Measurements from ENCODE around the gene IFNA8.
"Not testable (repeated sequence)": the region's sequence is repeated elsewhere in the genome, so short reads cannot be mapped to it uniquely, and the experiment has no call there.

IFNA8 gene

GRCh38 chr9:21415493-21416267 lies 6.8 kb downstream of the IFNA8 start:
- Histone ChIP-seq H3K4me1 (ENCODE audit: control insufficient read depth in 5 of 5, insufficient read depth in 5 of 5, low read length in 5 of 5) (no peaks in the 10 kb centered on the region), H3K4me3 (ENCODE audit: low read depth in 1 of 5, low read length in 5 of 5) (no peak overlapping the region), H3K9ac (ENCODE audit: low read length in 5 of 5) (no peak overlapping the region), H3K27me3 (ENCODE audit: control insufficient read depth in 5 of 5, insufficient read depth in 4 of 5, low read length in 5 of 5) (no peaks in the 10 kb centered on the region), H3K27ac (ENCODE audit: low read depth, low read length) (no peak overlapping the region), H3K9me3 (ENCODE audit: control insufficient read depth in 5 of 5, low read length in 5 of 5) (no peaks in the 10 kb centered on the region), H3K36me3 (ENCODE audit: control insufficient read depth in 5 of 5, insufficient read depth in 5 of 5, low read length in 5 of 5) (no peaks in the 10 kb centered on the region)

DNA sequence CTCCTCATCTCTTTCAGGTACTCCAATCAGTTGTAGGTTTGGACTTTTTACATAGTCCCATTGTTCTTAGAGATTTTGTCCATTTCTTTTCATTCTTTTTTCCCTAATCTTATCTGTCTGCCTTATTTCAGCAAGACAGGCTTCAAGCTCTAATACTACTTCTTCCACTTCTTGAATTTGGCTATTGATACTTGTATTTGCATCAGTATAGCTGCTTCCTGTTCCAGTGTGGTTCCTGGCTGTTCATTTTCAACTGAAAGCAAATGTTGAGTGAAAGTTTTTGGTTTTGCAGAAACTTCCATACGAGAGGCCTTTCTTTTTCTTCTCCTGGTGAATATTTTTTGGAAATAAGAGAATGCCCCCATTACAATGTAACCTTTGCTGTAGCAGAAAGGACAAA lies 19.3 kb downstream of the IFNA8 start:
- Histone ChIP-seq H3K9me3 (ENCODE audit: control insufficient read depth in 5 of 5, low read length in 5 of 5) (no peaks in the 10 kb centered on the region), H3K27me3 (ENCODE audit: control insufficient read depth in 5 of 5, insufficient read depth in 4 of 5, low read length in 5 of 5) (no peaks in the 10 kb centered on the region), H3K4me1 (ENCODE audit: control insufficient read depth in 5 of 5, insufficient read depth in 5 of 5, low read length in 5 of 5) (peaks cover 0 to 7% (median 0%) of the 10 kb centered on the region in 5 donors)

DNA sequence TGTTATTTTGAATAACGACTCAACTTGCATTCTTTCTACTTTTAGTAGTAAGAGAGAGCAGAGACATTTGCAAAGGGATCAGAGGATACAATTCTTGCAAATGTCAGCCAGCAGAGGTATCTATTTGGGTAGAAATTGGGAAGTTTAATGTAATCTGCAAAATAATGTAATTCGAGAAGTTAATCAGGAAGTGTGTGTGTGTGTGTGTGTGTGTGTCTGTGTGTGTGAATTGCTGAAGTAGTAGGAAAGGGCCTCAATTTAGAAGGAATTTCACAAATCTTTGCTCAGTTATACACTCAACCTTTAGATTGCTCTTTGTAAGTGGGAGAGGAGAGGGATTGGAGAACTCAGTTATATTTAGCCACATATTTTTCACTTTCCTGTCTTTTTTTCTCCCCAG lies 20.3 kb downstream of the IFNA8 start:
- Histone ChIP-seq H3K27ac (ENCODE audit: low read depth, low read length) (no peak overlapping the region), H3K9me3 (ENCODE audit: control insufficient read depth in 5 of 5, low read length in 5 of 5) (no peaks in the 10 kb centered on the region), H3K36me3 (ENCODE audit: control insufficient read depth in 5 of 5, insufficient read depth in 5 of 5, low read length in 5 of 5) (no peaks in the 10 kb centered on the region), H3K9ac (ENCODE audit: low read length in 5 of 5) (no peak overlapping the region), H3K4me1 (ENCODE audit: control insufficient read depth in 5 of 5, insufficient read depth in 5 of 5, low read length in 5 of 5) (peaks cover 0 to 7% (median 0%) of the 10 kb centered on the region in 5 donors), H3K4me3 (ENCODE audit: low read depth in 1 of 5, low read length in 5 of 5) (no peak overlapping the region), H3K27me3 (ENCODE audit: control insufficient read depth in 5 of 5, insufficient read depth in 4 of 5, low read length in 5 of 5) (no peaks in the 10 kb centered on the region)

More for the DNA sequence above, 19.3 kb downstream of the IFNA8 start:
- H3K9ac ChIP-seq (ENCODE audit: low read length in 5 of 5): no peak overlapping the region
- no peaks in the 10 kb centered on the region for H3K36me3 ChIP-seq (ENCODE audit: control insufficient read depth in 5 of 5, insufficient read depth in 5 of 5, low read length in 5 of 5)
- no peak overlapping the region for H3K27ac ChIP-seq (ENCODE audit: low read depth, low read length)
- H3K4me3 ChIP-seq (ENCODE audit: low read depth in 1 of 5, low read length in 5 of 5): no peak overlapping the region

DNA sequence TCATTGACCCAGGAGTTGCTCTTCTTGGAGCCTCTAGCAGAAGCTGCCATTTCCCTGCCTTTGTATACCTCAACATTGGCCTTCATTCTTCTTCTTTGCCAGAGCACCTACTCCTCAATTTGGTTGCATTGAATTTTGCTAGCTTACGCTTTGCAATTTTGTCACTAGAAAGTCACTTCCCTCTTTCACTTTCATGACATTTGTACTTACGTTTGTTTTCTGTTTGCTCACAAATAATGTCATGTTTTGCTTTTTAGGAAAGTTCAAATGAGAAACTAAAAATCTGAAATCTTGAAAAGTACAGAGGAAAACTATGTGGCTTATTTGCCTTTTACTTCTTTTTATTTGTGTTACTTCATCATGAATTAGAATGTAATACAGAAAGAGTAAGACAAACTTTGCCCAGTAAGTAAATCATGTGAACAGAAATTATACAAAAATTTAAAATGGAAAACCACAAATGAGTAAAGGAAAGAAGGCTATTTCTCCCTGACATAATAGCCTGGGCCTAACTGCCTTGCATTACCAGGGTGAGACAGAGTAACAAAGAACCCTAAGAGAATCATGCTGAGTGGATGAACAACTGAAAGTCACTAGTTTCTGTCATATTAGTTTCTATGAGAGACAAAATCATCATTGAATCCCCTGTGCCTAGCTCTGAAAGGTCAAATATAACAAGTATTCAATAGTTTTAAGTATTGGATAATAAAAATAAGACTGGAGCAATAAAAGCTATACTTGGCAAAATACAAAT lies 23.9 kb downstream of the IFNA8 start:
- H3K9ac ChIP-seq (ENCODE audit: low read length in 5 of 5): no peak overlapping the region
- H3K36me3 ChIP-seq (ENCODE audit: control insufficient read depth in 5 of 5, insufficient read depth in 5 of 5, low read length in 5 of 5): no peaks in the 10 kb centered on the region
- no peaks in the 10 kb centered on the region for H3K9me3 ChIP-seq (ENCODE audit: control insufficient read depth in 5 of 5, low read length in 5 of 5)
- H3K27ac ChIP-seq (ENCODE audit: low read depth, low read length): no peak overlapping the region
- peaks cover 0 to 7% (median 0%) of the 10 kb centered on the region in 5 donors for H3K4me1 ChIP-seq (ENCODE audit: control insufficient read depth in 5 of 5, insufficient read depth in 5 of 5, low read length in 5 of 5)
- peaks cover 0 to 2% (median 0%) of the 10 kb centered on the region in 5 donors for H3K27me3 ChIP-seq (ENCODE audit: control insufficient read depth in 5 of 5, insufficient read depth in 4 of 5, low read length in 5 of 5)
- no peak overlapping the region for H3K4me3 ChIP-seq (ENCODE audit: low read depth in 1 of 5, low read length in 5 of 5)

GRCh38 chr9:21434202-21435014 lies 25.5 kb downstream of the IFNA8 start:
- Histone ChIP-seq H3K36me3 (ENCODE audit: control insufficient read depth in 5 of 5, insufficient read depth in 5 of 5, low read length in 5 of 5) (no peaks in the 10 kb centered on the region), H3K4me1 (ENCODE audit: control insufficient read depth in 5 of 5, insufficient read depth in 5 of 5, low read length in 5 of 5) (peaks cover 0 to 7% (median 0%) of the 10 kb centered on the region in 5 donors), H3K27me3 (ENCODE audit: control insufficient read depth in 5 of 5, insufficient read depth in 4 of 5, low read length in 5 of 5) (peaks cover 0 to 3% (median 0%) of the 10 kb centered on the region in 5 donors), H3K9me3 (ENCODE audit: control insufficient read depth in 5 of 5, low read length in 5 of 5) (no peaks in the 10 kb centered on the region), H3K4me3 (ENCODE audit: low read depth in 1 of 5, low read length in 5 of 5) (no peak overlapping the region), H3K9ac (ENCODE audit: low read length in 5 of 5) (no peak overlapping the region), H3K27ac (ENCODE audit: low read depth, low read length) (no peak overlapping the region)

- not testable (repeated sequence) for H3K4me1 ChIP-seq (ENCODE audit: control insufficient read depth in 5 of 5, insufficient read depth in 5 of 5, low read length in 5 of 5); H3K27me3 ChIP-seq (ENCODE audit: control insufficient read depth in 5 of 5, insufficient read depth in 4 of 5, low read length in 5 of 5); H3K27ac ChIP-seq (ENCODE audit: low read depth, low read length); H3K36me3 ChIP-seq (ENCODE audit: control insufficient read depth in 5 of 5, insufficient read depth in 5 of 5, low read length in 5 of 5); H3K4me3 ChIP-seq (ENCODE audit: low read depth in 1 of 5, low read length in 5 of 5); H3K9ac ChIP-seq (ENCODE audit: low read length in 5 of 5); H3K9me3 ChIP-seq (ENCODE audit: control insufficient read depth in 5 of 5, low read length in 5 of 5)
Measured at GRCh38 chr9:21435015-21435383, 26.1 kb downstream of the IFNA8 start.

- Histone ChIP-seq H3K4me3 (ENCODE audit: low read depth in 1 of 5, low read length in 5 of 5) (no peak within 1 kb of the TSS), H3K36me3 (ENCODE audit: control insufficient read depth in 5 of 5, insufficient read depth in 5 of 5, low read length in 5 of 5) (no peaks in the 10 kb centered on the region), H3K9me3 (ENCODE audit: control insufficient read depth in 5 of 5, low read length in 5 of 5) (peaks cover 0 to 8% (median 0%) of the 10 kb centered on the region in 5 donors), H3K9ac (ENCODE audit: low read length in 5 of 5) (no peak within 1 kb of the TSS), H3K27me3 (ENCODE audit: control insufficient read depth in 5 of 5, insufficient read depth in 4 of 5, low read length in 5 of 5) (peaks cover 0 to 6% (median 0%) of the 10 kb centered on the region in 5 donors), H3K27ac (ENCODE audit: low read depth, low read length) (no peak within 1 kb of the TSS), H3K4me1 (ENCODE audit: control insufficient read depth in 5 of 5, insufficient read depth in 5 of 5, low read length in 5 of 5) (no peaks in the 10 kb centered on the region)
Measured at GRCh38 chr9:21440139-21440538, 31.2 kb downstream of the IFNA8 start, which contains the start of gene IFNA1. IFNA1 (plus strand) TSS chr9:21440439; CDS start chr9:21440508, 69 bp downstream.

DNA sequence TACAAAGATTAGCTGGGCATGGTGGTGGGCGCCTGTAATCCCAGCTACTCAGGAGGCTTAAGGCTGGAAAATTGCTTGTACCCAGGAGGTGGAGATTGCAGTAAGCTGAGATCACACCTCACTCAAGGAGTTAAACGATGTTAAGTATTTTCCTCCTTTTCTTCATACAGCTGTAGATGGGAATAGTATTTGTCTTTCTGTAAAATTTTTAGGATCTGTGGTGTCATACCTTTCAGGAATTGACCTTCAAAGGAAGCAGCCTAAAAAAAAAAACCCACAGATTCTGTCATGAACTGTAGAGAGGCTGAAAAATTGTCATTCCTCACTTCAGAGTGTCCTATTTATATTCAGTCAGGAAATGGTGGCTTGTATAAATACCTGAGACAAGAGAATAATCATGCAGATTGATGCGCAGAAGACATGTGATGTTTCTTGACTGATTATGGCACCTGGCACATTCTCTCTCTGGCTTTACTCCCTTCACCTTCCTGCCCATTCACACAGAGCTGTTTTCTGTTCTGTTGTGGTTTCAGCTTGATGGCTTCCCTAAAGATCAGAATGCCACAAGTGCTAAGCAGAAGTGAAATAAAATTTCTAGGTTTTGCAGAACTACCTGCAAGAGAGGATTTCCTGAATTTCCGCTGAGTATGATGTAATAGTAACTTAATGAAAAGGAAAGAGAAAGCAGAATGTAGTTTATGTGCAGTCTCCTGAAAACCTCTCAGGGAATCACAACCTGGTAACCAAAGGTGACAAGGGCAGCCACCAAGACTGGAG lies 35.1 kb downstream of the IFNA8 start:
- Histone ChIP-seq H3K9ac (ENCODE audit: low read length in 5 of 5) (no peak overlapping the region), H3K27me3 (ENCODE audit: control insufficient read depth in 5 of 5, insufficient read depth in 4 of 5, low read length in 5 of 5) (peaks cover 0 to 3% (median 0%) of the 10 kb centered on the region in 5 donors), H3K9me3 (ENCODE audit: control insufficient read depth in 5 of 5, low read length in 5 of 5) (peaks cover 0 to 8% (median 0%) of the 10 kb centered on the region in 5 donors), H3K36me3 (ENCODE audit: control insufficient read depth in 5 of 5, insufficient read depth in 5 of 5, low read length in 5 of 5) (no peaks in the 10 kb centered on the region), H3K4me1 (ENCODE audit: control insufficient read depth in 5 of 5, insufficient read depth in 5 of 5, low read length in 5 of 5) (no peaks in the 10 kb centered on the region), H3K27ac (ENCODE audit: low read depth, low read length) (no peak overlapping the region), H3K4me3 (ENCODE audit: low read depth in 1 of 5, low read length in 5 of 5) (no peak overlapping the region)

- not testable (repeated sequence) for H3K27ac ChIP-seq (ENCODE audit: low read depth, low read length); H3K36me3 ChIP-seq (ENCODE audit: control insufficient read depth in 5 of 5, insufficient read depth in 5 of 5, low read length in 5 of 5); H3K4me3 ChIP-seq (ENCODE audit: low read depth in 1 of 5, low read length in 5 of 5); H3K27me3 ChIP-seq (ENCODE audit: control insufficient read depth in 5 of 5, insufficient read depth in 4 of 5, low read length in 5 of 5); H3K9me3 ChIP-seq (ENCODE audit: control insufficient read depth in 5 of 5, low read length in 5 of 5); H3K4me1 ChIP-seq (ENCODE audit: control insufficient read depth in 5 of 5, insufficient read depth in 5 of 5, low read length in 5 of 5); H3K9ac ChIP-seq (ENCODE audit: low read length in 5 of 5)
Measured at GRCh38 chr9:21449312-21449711, 40.4 kb downstream of the IFNA8 start.

All from subcutaneous abdominal adipose tissue (tissue), 5 donors.